Parathyroid adenoma (tissue), 2 donors: ENCODE measurements around the gene APOBEC3C.
"Not testable (repeated sequence)": the region's sequence is repeated elsewhere in the genome, so short reads cannot be mapped to it uniquely, and the experiment has no call there.

ENCODE experiments used
- H2AFZ ChIP-seq: fragments of 300-600 bp; sonication (generic); one replicate; pipeline ENCODE4 v1.7.0; 2017; ENCODE audit warnings: antibody characterized with exemption, mild to moderate bottlenecking
- H3K27ac ChIP-seq: fragments of 300-600 bp; sonication (generic); one replicate; pipeline ENCODE4 v1.7.0; 2017
- H3K27me3 ChIP-seq: fragments of 300-600 bp; sonication (generic); one replicate; pipeline ENCODE4 v1.7.0; 2017; ENCODE audit warnings: low read length; ENCODE audit not compliant: control insufficient read depth, insufficient read depth
- H3K36me3 ChIP-seq: fragments of 300-600 bp; sonication (generic); one replicate; pipeline ENCODE4 v1.7.0; 2017; ENCODE audit warnings: low read length; ENCODE audit not compliant: control insufficient read depth, insufficient read depth
- H3K4me1 ChIP-seq: fragments of 300-600 bp; sonication (generic); one replicate; pipeline ENCODE4 v1.7.0; 2017; ENCODE audit warnings: control low read depth
- H3K4me2 ChIP-seq: fragments of 300-600 bp; sonication (generic); one replicate; pipeline ENCODE4 v1.7.0; 2017; ENCODE audit warnings: low read length
- H3K4me3 ChIP-seq: fragments of 300-600 bp; sonication (generic); one replicate; pipeline ENCODE4 v1.7.0; 2017; ENCODE audit warnings: low read depth, low read length
- H3K79me2 ChIP-seq: fragments of 300-600 bp; sonication (generic); one replicate; pipeline ENCODE4 v1.7.0; 2017; ENCODE audit warnings: control low read depth
- H3K9ac ChIP-seq: fragments of 300-600 bp; sonication (generic); one replicate; pipeline ENCODE4 v1.7.0; 2017; ENCODE audit warnings: mild to moderate bottlenecking
- H3K9me3 ChIP-seq: fragments of 300-600 bp; sonication (generic); one replicate; pipeline ENCODE4 v1.7.0; 2017; ENCODE audit warnings: low read length; ENCODE audit not compliant: control insufficient read depth
- TF ChIP-seq, protein P1 (sequence below): fragments of 300-600 bp; sonication (generic); IDR thresholded peaks from one replicate; pipeline ENCODE4 v1.7.0; 2017; ENCODE audit warnings: antibody characterized with exemption, mild to moderate bottlenecking
- donor health status: primary hyperparathyroidism.

APOBEC3C gene

DNA sequence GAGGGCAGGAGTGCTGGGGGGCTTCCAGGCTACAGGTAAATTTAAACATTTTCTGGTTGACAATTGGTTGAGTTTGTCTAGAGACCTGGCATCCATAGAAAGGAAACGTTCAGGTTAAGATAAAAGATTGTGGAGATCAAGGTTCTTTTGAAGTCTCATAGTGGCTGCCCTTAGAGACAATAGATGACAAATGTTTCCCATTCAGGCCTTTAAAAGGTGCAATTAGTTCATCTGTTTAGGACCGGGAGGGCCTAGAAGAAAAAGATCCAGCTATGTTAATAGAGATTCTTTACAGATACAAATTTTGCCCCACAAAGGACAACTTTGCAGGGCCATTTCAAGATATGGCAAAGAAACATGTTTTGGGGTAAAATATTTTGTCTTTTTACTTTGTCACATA lies 23.0 kb downstream of the APOBEC3C start:
- H3K9me3 ChIP-seq, H3K9ac ChIP-seq, H3K27ac ChIP-seq, H3K27me3 ChIP-seq, H3K79me2 ChIP-seq, H2AFZ ChIP-seq, H3K4me3 ChIP-seq, H3K4me2 ChIP-seq, H3K36me3 ChIP-seq, H3K4me1 ChIP-seq: not testable (repeated sequence)

DNA sequence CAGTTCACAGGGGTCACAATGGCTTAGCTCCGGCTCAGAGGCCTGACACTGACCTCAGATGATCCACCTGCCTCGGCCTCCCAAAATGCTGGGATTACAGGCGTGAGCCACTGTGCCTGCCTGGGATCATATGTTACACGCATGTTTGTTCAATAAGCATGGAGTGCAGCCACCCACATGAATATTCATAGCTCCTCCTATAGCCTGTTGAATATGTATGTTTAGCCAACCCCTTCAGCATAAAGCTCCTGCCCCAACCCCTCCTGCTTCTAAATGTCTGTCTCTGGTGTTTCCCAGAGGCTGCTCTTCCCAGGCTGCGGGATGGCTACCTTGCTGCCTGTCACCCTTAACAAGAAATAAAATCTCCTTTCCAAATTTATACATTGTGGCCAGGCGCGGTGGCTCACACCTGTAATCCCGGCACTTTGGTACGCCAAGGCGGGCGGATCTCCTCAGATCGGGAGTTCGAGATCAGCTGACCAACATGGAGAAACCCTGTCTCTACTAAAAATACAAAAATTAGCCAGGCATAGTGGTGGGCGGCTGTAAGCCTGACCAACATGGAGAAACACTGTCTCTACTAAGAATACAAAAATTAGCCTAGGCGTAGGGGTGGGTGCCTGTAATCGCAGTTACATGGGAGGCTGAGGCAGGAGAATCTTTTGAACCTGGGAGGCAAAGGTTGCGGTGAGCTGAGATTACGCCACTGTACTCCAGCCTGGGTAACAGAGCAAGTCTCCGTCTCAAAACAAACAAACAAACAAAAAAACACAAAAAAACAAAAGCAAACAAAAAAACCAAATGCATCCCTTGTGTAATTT lies 25.5 kb downstream of the APOBEC3C start:
- Histone ChIP-seq H3K4me3 (no peak overlapping the region), H3K79me2 (no peaks in the 10 kb centered on the region), H3K9me3 (no peaks in the 10 kb centered on the region), H3K27me3 (no peaks in the 10 kb centered on the region), H3K9ac (no peak overlapping the region), H3K36me3 (no peaks in the 10 kb centered on the region), H3K27ac (peak overlapping the region; percentile 87), H3K4me1 (peaks cover 2% of the 10 kb centered on the region), H2AFZ (peak overlapping the region; percentile 70), H3K4me2 (no peak overlapping the region)
- TF ChIP-seq, protein P1, sequence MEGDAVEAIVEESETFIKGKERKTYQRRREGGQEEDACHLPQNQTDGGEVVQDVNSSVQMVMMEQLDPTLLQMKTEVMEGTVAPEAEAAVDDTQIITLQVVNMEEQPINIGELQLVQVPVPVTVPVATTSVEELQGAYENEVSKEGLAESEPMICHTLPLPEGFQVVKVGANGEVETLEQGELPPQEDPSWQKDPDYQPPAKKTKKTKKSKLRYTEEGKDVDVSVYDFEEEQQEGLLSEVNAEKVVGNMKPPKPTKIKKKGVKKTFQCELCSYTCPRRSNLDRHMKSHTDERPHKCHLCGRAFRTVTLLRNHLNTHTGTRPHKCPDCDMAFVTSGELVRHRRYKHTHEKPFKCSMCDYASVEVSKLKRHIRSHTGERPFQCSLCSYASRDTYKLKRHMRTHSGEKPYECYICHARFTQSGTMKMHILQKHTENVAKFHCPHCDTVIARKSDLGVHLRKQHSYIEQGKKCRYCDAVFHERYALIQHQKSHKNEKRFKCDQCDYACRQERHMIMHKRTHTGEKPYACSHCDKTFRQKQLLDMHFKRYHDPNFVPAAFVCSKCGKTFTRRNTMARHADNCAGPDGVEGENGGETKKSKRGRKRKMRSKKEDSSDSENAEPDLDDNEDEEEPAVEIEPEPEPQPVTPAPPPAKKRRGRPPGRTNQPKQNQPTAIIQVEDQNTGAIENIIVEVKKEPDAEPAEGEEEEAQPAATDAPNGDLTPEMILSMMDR: no peak

DNA sequence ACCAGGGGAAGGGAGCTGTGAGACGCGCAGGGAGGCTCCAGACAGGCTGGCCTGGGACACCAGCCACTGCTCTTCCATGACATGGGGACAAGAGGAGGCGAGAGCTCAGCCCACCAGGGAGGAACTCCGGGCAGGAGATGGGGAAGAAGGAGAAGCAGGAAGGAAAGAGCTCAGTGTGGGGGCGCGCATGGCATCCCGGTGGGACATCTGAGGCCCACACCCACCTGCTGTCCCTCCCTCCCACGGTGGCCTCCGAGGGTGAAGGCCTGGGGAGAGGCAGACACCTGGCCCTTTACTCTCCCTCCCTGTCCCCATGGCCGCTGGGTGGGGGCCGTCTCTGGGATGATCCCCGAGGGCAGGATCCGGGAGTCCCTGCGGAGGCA lies 26.1 kb downstream of the APOBEC3C start:
- not testable (repeated sequence) for H3K79me2 ChIP-seq, H3K9ac ChIP-seq, H3K9me3 ChIP-seq, H3K4me1 ChIP-seq, H3K36me3 ChIP-seq, H3K4me3 ChIP-seq, H3K27me3 ChIP-seq
- peak overlapping the region; percentile 35 for H3K4me2 ChIP-seq
- peak overlapping the region; percentile 70 for H2AFZ ChIP-seq
- H3K27ac ChIP-seq: peak overlapping the region; percentile 87

DNA sequence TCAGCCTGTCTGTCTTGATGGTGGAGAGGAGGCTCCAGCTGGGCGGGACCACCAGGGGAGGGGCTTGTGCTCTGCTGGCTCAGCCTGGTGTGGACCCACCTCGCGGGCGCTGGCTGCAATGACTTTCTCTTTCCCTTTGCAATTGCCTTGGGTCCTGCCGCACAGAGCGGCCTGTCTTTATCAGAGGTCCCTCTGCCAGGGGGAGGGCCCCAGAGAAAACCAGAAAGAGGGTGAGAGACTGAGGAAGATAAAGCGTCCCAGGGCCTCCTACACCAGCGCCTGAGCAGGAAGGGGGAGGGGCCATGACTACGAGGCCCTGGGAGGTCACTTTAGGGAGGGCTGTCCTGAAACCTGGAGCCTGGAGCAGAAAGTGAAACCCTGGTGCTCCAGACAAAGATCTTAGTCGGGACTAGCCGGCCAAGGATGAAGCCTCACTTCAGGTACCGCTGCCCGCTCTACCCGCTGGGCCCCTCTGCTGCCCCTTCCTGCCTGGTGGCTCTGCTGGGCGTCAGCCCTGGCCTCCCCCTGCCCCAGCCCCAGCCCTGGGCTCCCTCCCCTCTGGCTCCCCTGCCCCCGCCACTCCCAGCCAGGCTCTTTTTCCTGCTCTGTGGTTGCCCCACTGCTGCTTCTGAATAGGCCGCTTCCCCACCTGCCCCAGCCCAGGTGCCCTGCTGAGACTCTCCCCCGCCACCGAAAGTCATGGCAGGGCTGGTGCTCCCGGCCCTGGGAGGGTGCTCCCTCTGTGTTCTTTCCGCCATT lies 26.7 kb downstream of the APOBEC3C start, which contains the start of gene APOBEC3F:
Gene APOBEC3F, plus strand, starts transcription at position 327 of the 759 bp plus-strand sequence. Its CDS starts 97 bp downstream, at position 424.
- Histone ChIP-seq H2AFZ (peak within 1 kb of the TSS; percentile 70), H3K27ac (peak within 1 kb of the TSS; percentile 87), H3K4me3 (peak within 1 kb of the TSS; percentile 60), H3K4me2 (peak within 1 kb of the TSS; percentile 78)
- H3K4me1 ChIP-seq, H3K27me3 ChIP-seq, H3K36me3 ChIP-seq, H3K9ac ChIP-seq, H3K9me3 ChIP-seq, H3K79me2 ChIP-seq: not testable (repeated sequence)

DNA sequence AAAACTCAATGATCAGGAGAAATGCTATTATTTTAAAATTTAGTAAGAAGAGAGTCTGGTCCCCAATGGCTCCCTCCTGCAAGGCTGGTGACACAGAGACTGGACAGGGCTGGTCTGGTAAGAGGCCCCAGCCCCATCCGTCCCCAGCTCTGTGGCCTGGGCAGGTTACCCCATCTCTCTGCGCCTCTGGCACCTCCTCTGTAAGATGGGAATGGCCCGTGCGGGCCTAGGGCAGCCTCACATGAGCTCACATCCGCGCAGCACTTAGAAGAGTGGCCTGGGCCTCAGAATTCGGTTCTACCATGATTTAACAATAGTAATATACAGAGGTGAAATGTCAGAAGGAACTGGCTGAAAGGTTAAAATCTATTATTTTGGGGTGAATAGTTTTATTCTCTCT lies 27.9 kb downstream of the APOBEC3C start:
- H3K27ac ChIP-seq: no peak overlapping the region
- no peaks in the 10 kb centered on the region for H3K79me2 ChIP-seq

DNA sequence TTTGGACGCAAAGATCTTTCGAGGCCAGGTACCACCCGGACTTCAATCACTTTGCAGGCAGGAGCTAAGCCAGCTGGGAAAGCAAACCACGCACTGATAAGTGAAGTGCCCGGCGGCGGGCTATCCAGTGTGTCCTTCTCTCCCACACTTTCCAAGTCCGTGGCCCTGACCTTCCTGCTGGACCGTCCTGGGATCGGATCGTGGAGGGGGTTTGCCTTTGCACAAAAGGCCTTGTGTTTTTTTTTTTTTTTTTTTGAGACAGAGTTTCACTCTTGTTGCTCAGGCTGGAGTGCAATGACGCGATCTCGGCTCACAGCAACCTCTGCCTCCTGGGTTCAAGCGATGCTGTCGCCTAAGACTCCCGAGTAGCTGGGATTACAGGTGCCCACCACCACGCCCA lies 29.0 kb downstream of the APOBEC3C start:
- H3K4me1 ChIP-seq, H3K36me3 ChIP-seq, H3K9ac ChIP-seq, H3K27ac ChIP-seq, H3K27me3 ChIP-seq, H3K79me2 ChIP-seq, H3K4me3 ChIP-seq, H3K4me2 ChIP-seq, H3K9me3 ChIP-seq, H2AFZ ChIP-seq: not testable (repeated sequence)

More for the DNA sequence above, 27.9 kb downstream of the APOBEC3C start:
- Histone ChIP-seq H3K9me3 (no peaks in the 10 kb centered on the region), H3K4me2 (no peak overlapping the region), H3K27me3 (no peaks in the 10 kb centered on the region), H2AFZ (no peak overlapping the region), H3K9ac (no peak overlapping the region), H3K4me1 (peaks cover 2% of the 10 kb centered on the region), H3K4me3 (no peak overlapping the region), H3K36me3 (no peaks in the 10 kb centered on the region)
- TF ChIP-seq, protein P1: no peak

DNA sequence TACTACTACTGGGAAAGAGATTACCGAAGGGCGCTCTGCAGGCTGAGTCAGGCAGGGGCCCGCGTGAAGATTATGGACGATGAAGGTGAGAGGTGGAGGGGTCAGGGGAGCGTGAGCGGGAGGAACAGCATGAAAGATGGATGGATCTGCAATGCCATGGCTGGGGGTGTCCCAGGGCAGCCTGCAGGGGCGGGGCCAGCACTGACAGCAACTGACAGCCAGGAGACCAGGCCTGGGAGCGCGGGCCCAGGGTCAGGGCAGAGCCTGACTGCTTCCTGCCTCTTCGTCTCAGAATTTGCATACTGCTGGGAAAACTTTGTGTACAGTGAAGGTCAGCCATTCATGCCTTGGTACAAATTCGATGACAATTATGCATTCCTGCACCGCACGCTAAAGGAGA lies 31.1 kb downstream of the APOBEC3C start:
- H3K27ac ChIP-seq, H2AFZ ChIP-seq, H3K4me2 ChIP-seq, H3K4me3 ChIP-seq, H3K79me2 ChIP-seq, H3K9me3 ChIP-seq, H3K36me3 ChIP-seq, H3K4me1 ChIP-seq, H3K27me3 ChIP-seq, H3K9ac ChIP-seq: not testable (repeated sequence)

DNA sequence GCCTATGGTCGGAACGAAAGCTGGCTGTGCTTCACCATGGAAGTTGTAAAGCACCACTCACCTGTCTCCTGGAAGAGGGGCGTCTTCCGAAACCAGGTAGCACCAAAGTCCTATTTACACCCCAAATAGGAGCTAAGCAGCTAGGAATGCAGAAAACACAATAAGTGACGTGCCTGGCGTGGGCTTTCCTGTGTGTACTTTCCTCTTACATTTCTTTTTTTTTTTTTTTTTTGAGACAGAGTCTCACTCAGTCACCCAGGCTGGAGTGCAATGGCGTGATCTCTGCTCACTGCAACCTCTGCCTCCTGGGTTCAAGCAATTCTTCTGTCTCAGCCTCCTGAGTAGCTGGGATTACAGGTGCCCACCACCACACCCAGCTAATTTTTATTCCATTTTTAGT lies 35.4 kb downstream of the APOBEC3C start:
- not testable (repeated sequence) for H2AFZ ChIP-seq, H3K4me2 ChIP-seq, H3K79me2 ChIP-seq, H3K27ac ChIP-seq, H3K9ac ChIP-seq, H3K9me3 ChIP-seq, H3K27me3 ChIP-seq, H3K4me3 ChIP-seq, H3K4me1 ChIP-seq, H3K36me3 ChIP-seq

DNA sequence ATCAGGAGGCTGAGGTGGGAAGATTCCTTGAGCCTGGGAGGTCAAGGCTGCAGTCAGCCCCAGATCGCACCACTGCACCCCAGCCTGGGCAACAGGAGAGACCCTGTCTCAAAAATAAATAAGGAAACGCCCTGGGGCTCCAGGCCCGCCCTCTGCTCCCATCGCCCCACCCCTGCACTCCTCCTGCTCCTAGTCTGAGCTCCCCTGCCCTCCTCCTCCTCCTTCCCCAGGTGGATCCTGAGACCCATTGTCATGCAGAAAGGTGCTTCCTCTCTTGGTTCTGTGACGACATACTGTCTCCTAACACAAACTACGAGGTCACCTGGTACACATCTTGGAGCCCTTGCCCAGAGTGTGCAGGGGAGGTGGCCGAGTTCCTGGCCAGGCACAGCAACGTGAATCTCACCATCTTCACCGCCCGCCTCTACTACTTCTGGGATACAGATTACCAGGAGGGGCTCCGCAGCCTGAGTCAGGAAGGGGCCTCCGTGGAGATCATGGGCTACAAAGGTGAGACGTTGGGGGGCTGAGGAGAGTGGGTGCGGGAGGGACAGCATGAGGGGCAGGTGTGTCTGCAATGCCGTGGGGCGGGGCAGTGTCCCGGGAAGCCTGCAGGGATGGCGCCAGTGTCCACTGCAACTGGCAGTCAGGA lies 37.9 kb downstream of the APOBEC3C start:
- H3K36me3 ChIP-seq, H3K4me1 ChIP-seq, H3K27ac ChIP-seq, H3K9ac ChIP-seq, H3K79me2 ChIP-seq, H3K9me3 ChIP-seq, H3K27me3 ChIP-seq, H3K4me2 ChIP-seq, H2AFZ ChIP-seq, H3K4me3 ChIP-seq: not testable (repeated sequence)
